Breast epithelium (tissue), 3 donors: ENCODE results near the gene ARTN.

ENCODE experiments used
- POLR2AphosphoS5 ChIP-seq, 3 donors: sonication (generic); formaldehyde crosslinking; IDR thresholded peaks; one replicate each; pipeline ENCODE4 v1.6.1; 2017; ENCODE audit warnings: antibody characterized with exemption in 3 of 3
- TF ChIP-seq, protein P1 (sequence below), 3 donors: fragments of 450-650 bp; IDR thresholded peaks; one replicate each; pipeline ENCODE4 v1.5.1; 2016 to 2017; ENCODE audit warnings: antibody characterized with exemption in 3 of 3, mild to moderate bottlenecking in 3 of 3, moderate library complexity in 3 of 3

DNA sequence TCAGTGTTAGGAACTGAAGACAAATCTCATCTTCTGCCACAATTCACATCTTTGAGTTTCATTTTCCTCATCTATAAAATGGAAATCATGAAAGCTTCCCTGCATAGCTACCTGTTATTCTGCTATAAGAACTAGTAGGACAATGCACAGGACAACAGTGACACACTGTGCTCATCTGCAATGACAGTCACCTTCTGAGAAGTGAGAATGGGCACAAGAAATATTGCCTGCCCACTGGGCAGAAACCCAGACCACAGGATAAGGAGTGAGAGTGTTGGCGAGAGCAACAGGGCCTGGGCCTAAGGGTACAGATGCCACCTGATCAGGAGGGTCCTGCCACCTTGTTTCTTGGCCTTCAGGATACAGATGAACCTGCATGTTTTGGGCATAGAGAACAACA, 23.3 kb upstream of the ARTN start:
- TF ChIP-seq, protein P1, sequence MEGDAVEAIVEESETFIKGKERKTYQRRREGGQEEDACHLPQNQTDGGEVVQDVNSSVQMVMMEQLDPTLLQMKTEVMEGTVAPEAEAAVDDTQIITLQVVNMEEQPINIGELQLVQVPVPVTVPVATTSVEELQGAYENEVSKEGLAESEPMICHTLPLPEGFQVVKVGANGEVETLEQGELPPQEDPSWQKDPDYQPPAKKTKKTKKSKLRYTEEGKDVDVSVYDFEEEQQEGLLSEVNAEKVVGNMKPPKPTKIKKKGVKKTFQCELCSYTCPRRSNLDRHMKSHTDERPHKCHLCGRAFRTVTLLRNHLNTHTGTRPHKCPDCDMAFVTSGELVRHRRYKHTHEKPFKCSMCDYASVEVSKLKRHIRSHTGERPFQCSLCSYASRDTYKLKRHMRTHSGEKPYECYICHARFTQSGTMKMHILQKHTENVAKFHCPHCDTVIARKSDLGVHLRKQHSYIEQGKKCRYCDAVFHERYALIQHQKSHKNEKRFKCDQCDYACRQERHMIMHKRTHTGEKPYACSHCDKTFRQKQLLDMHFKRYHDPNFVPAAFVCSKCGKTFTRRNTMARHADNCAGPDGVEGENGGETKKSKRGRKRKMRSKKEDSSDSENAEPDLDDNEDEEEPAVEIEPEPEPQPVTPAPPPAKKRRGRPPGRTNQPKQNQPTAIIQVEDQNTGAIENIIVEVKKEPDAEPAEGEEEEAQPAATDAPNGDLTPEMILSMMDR (IDR thresholded peaks at IDR 0.05), result no peak
- no peak for TF ChIP-seq POLR2AphosphoS5 (IDR thresholded peaks at IDR 0.05)
